Mesenchymal stem cell (in vitro differentiated cells and primary cell): ENCODE results near the gene FGF11.

ENCODE experiments used
- DNase-seq: peaks from one replicate; pipeline ENCODE4 v3.0.0-alpha.2; 2013
- H2AFZ ChIP-seq: one replicate; pipeline ENCODE4 v1.6.1; 2013; ENCODE audit warnings: low read depth, mild to moderate bottlenecking, control low read depth, inconsistent platforms, low read length, moderate library complexity
- H2AK5ac ChIP-seq: 2 replicates; pipeline ENCODE4 v1.6.1; 2013; ENCODE audit warnings: low read length, moderate library complexity, mild to moderate bottlenecking, inconsistent platforms; ENCODE audit not compliant: severe bottlenecking
- H2BK120ac ChIP-seq: one replicate; pipeline ENCODE4 v1.6.1; 2013; ENCODE audit warnings: low read depth, mild to moderate bottlenecking, inconsistent platforms, low read length, moderate library complexity
- H2BK12ac ChIP-seq, 2 experiments: one replicate each; pipeline ENCODE4 v1.6.1; 2013; ENCODE audit warnings: inconsistent platforms in 2 of 2, low read length in 2 of 2, mild to moderate bottlenecking in 2 of 2, moderate library complexity in 2 of 2, control low read depth in 1 of 2
- H2BK15ac ChIP-seq: one replicate; pipeline ENCODE4 v1.6.1; 2013; ENCODE audit warnings: mild to moderate bottlenecking, low read depth, inconsistent platforms; ENCODE audit not compliant: poor library complexity, severe bottlenecking
- H2BK5ac ChIP-seq: 2 replicates; pipeline ENCODE4 v1.6.1; 2013; ENCODE audit warnings: low read depth, mild to moderate bottlenecking, low read length, control low read depth, inconsistent platforms; ENCODE audit not compliant: poor library complexity, severe bottlenecking
- H3K14ac ChIP-seq, 2 experiments: one replicate each; pipeline ENCODE4 v1.6.1; 2013; ENCODE audit warnings: inconsistent platforms in 2 of 2, low read length in 2 of 2, control low read depth in 1 of 2, mild to moderate bottlenecking in 1 of 2, moderate library complexity in 1 of 2
- H3K18ac ChIP-seq, 2 experiments: one replicate each; pipeline ENCODE4 v1.6.1; 2013; ENCODE audit warnings: inconsistent platforms in 2 of 2, low read length in 2 of 2, control low read depth in 1 of 2, low read depth in 1 of 2, mild to moderate bottlenecking in 1 of 2
- H3K23ac ChIP-seq, 2 experiments: one replicate each; pipeline ENCODE4 v1.6.1; 2013; ENCODE audit warnings: inconsistent platforms in 2 of 2, low read length in 2 of 2, mild to moderate bottlenecking in 2 of 2, moderate library complexity in 2 of 2, control low read depth in 1 of 2
- H3K27ac ChIP-seq: 2 replicates; pipeline ENCODE4 v1.5.1; 2013; ENCODE audit warnings: mild to moderate bottlenecking, moderate library complexity, low read length, control low read depth, inconsistent platforms; ENCODE audit not compliant: poor library complexity, severe bottlenecking
- H3K27me3 ChIP-seq, 2 experiments: 2 replicates each; pipeline versions ENCODE4 v1.6.1 to v1.7.0; 2013; ENCODE audit warnings: low read length in 2 of 2, mild to moderate bottlenecking in 2 of 2, moderate library complexity in 2 of 2, control low read depth in 1 of 2, inconsistent platforms in 1 of 2; ENCODE audit not compliant: control insufficient read depth in 1 of 2, insufficient read depth in 1 of 2
- H3K36me3 ChIP-seq, 2 experiments: 2 replicates each; pipeline versions ENCODE4 v1.6.1 to v1.7.0; 2013; ENCODE audit warnings: low read length in 2 of 2, control low read depth in 1 of 2, inconsistent platforms in 1 of 2, low read depth in 1 of 2, mild to moderate bottlenecking in 1 of 2; ENCODE audit not compliant: insufficient read depth in 2 of 2, control insufficient read depth in 1 of 2
- H3K4ac ChIP-seq, 2 experiments: one replicate each; pipeline ENCODE4 v1.6.1; 2013; ENCODE audit warnings: inconsistent platforms in 2 of 2, low read length in 2 of 2, mild to moderate bottlenecking in 2 of 2, moderate library complexity in 2 of 2, control low read depth in 1 of 2, low read depth in 1 of 2
- H3K4me1 ChIP-seq: 2 replicates; pipeline ENCODE4 v1.6.1; 2013; ENCODE audit warnings: low read depth, low read length, control low read depth; ENCODE audit not compliant: control insufficient read depth, insufficient read depth
- H3K4me2 ChIP-seq: 2 replicates; pipeline ENCODE4 v1.6.1; 2013; ENCODE audit warnings: low read length, mild to moderate bottlenecking, inconsistent platforms; ENCODE audit not compliant: poor library complexity, severe bottlenecking
- H3K4me3 ChIP-seq, 2 experiments: 2 replicates each; pipeline versions ENCODE4 v1.5.1 to v1.7.0; 2013; ENCODE audit warnings: low read length in 2 of 2, mild to moderate bottlenecking in 2 of 2, control low read depth in 1 of 2, low read depth in 1 of 2; ENCODE audit not compliant: insufficient read depth in 1 of 2
- H3K79me1 ChIP-seq: replicated peaks from 2 replicates; pipeline ENCODE4 v1.6.1; 2013; ENCODE audit warnings: mild to moderate bottlenecking, control low read depth, low read length, inconsistent platforms; ENCODE audit not compliant: poor library complexity, severe bottlenecking
- H3K9ac ChIP-seq: 2 replicates; pipeline ENCODE4 v1.7.0; 2013; ENCODE audit warnings: mild to moderate bottlenecking, low read length, moderate library complexity
- H3K9me3 ChIP-seq: 2 replicates; pipeline ENCODE4 v1.7.0; 2013; ENCODE audit warnings: mild to moderate bottlenecking, low read length; ENCODE audit not compliant: control insufficient read depth
- H4K8ac ChIP-seq: one replicate; pipeline ENCODE4 v1.6.1; 2013; ENCODE audit warnings: inconsistent platforms, mild to moderate bottlenecking, low read length, moderate library complexity
- H4K91ac ChIP-seq: one replicate; pipeline ENCODE4 v1.6.1; 2013; ENCODE audit warnings: mild to moderate bottlenecking, low read length, inconsistent platforms
- WGBS: methylation state at CpG from one replicate; pipeline ENCODE4 v1.1.7; 2013; ENCODE audit warnings: mixed read lengths; 5-methylcytosine and 5-hydroxymethylcytosine counted together

The FGF11 gene

GRCh38 chr17:7475764-7476422 is 36.6 kb downstream of the FGF11 start:
- Histone ChIP-seq H3K9ac (peak overlapping the region; percentile 94), H3K36me3 (peaks cover 0 to 5% of the 10 kb centered on the region in 2 experiments), H3K4me2 (no peak overlapping the region), H2BK12ac (peak overlapping the region in 1 of 2 experiments; percentile 49), H2AFZ (no peak overlapping the region), H3K23ac (no peak overlapping the region), H4K8ac (no peak overlapping the region), H3K4ac (no peak overlapping the region), H3K27ac (peak overlapping the region; percentile 28), H2BK5ac (no peak overlapping the region), H2AK5ac (peak overlapping the region; percentile 17), H3K79me1 (peaks cover 5% of the 10 kb centered on the region), H4K91ac (no peak overlapping the region), H3K9me3 (no peaks in the 10 kb centered on the region), H3K14ac (peak overlapping the region in 1 of 2 experiments; percentile 68), H2BK15ac (no peak overlapping the region), H3K4me1 (peaks cover 37% of the 10 kb centered on the region), H3K18ac (peak overlapping the region in 1 of 2 experiments; percentile 23), H2BK120ac (no peak overlapping the region), H3K27me3 (no peaks in the 10 kb centered on the region), H3K4me3 (peak overlapping the region in 1 of 2 experiments; percentile 90)
- 91% methylated on average over 15 of the region's 15 CpGs for WGBS
- DNase-seq: peak; percentile 54

GRCh38 chr17:7476494-7476893 is 37.2 kb downstream of the FGF11 start:
- Histone ChIP-seq H4K91ac (no peak overlapping the region), H3K23ac (peak overlapping the region in 1 of 2 experiments; percentile 74), H3K27ac (no peak overlapping the region), H2BK5ac (no peak overlapping the region), H3K4me2 (no peak overlapping the region), H3K4me3 (peak overlapping the region in 1 of 2 experiments; percentile 90), H2AK5ac (peak overlapping the region; percentile 17), H3K79me1 (peaks cover 3% of the 10 kb centered on the region), H3K9me3 (no peaks in the 10 kb centered on the region), H3K27me3 (no peaks in the 10 kb centered on the region), H3K4me1 (peaks cover 37% of the 10 kb centered on the region), H3K4ac (no peak overlapping the region), H2AFZ (no peak overlapping the region), H4K8ac (no peak overlapping the region), H2BK120ac (no peak overlapping the region), H3K18ac (peak overlapping the region in 1 of 2 experiments; percentile 28), H2BK15ac (no peak overlapping the region), H2BK12ac (peak overlapping the region; percentile 49 to 63), H3K14ac (no peak overlapping the region), H3K9ac (peak overlapping the region; percentile 94), H3K36me3 (peaks cover 0 to 5% of the 10 kb centered on the region in 2 experiments)
- peak; percentile 55 for DNase-seq
- 34% methylated on average over 3 of the region's 3 CpGs for WGBS

- H2AK5ac ChIP-seq: no peak overlapping the region
- H2BK12ac ChIP-seq: peak overlapping the region; percentile 9 to 69
- no peaks in the 10 kb centered on the region for H3K27me3 ChIP-seq
- peaks cover 4% of the 10 kb centered on the region for H3K79me1 ChIP-seq
- H3K4me3 ChIP-seq: peak overlapping the region in 1 of 2 experiments; percentile 90
- H3K4me1 ChIP-seq: peaks cover 37% of the 10 kb centered on the region
- H3K36me3 ChIP-seq: peaks cover 0 to 5% of the 10 kb centered on the region in 2 experiments
- H3K4me2 ChIP-seq: peak overlapping the region; percentile 91
- no peak overlapping the region for H2BK120ac ChIP-seq
- H2AFZ ChIP-seq: no peak overlapping the region
- H3K9me3 ChIP-seq: no peaks in the 10 kb centered on the region
- H3K27ac ChIP-seq: peak overlapping the region; percentile 86
- no peak overlapping the region for H3K23ac ChIP-seq
- H3K4ac ChIP-seq: no peak overlapping the region
- 96% methylated on average over 5 of the region's 5 CpGs for WGBS
- no peak overlapping the region for H2BK5ac ChIP-seq
- H4K91ac ChIP-seq: no peak overlapping the region
- DNase-seq: no peak
- peak overlapping the region; percentile 94 for H3K9ac ChIP-seq
- H2BK15ac ChIP-seq: no peak overlapping the region
- no peak overlapping the region for H4K8ac ChIP-seq
- H3K14ac ChIP-seq: peak overlapping the region in 1 of 2 experiments; percentile 19
- peak overlapping the region; percentile 4 to 72 for H3K18ac ChIP-seq
These were observed 37.6 kb downstream of the FGF11 start for GRCh38 chr17:7476951-7477350.

GRCh38 chr17:7477392-7478275 is 38.3 kb downstream of the FGF11 start:
- Histone ChIP-seq H3K4me3 (peak overlapping the region; percentile 89 to 90), H3K23ac (no peak overlapping the region), H3K4me1 (peaks cover 41% of the 10 kb centered on the region), H2BK5ac (no peak overlapping the region), H3K79me1 (peaks cover 4% of the 10 kb centered on the region), H2AFZ (no peak overlapping the region), H3K9me3 (no peaks in the 10 kb centered on the region), H2BK120ac (no peak overlapping the region), H2BK15ac (peak overlapping the region; percentile 84), H3K4me2 (peak overlapping the region; percentile 91), H4K8ac (peak overlapping the region; percentile 86), H2BK12ac (peak overlapping the region in 1 of 2 experiments; percentile 89), H3K14ac (peak overlapping the region in 1 of 2 experiments; percentile 97), H3K9ac (peak overlapping the region; percentile 94), H3K27me3 (no peaks in the 10 kb centered on the region), H4K91ac (peak overlapping the region; percentile 94), H3K18ac (peak overlapping the region; percentile 97 to 98), H3K36me3 (peaks cover 0 to 5% of the 10 kb centered on the region in 2 experiments), H3K27ac (peak overlapping the region; percentile 86), H2AK5ac (no peak overlapping the region), H3K4ac (peak overlapping the region; percentile 61 to 97)
- peak; percentile 99 for DNase-seq
- WGBS: 27% methylated on average over 26 of the region's 26 CpGs
